GM18870 (cell line): ENCODE results near the gene FLNB.
A peak's percentile ranks its signal among the peaks of the same experiment; 100 is the strongest.

Experiments
- ATAC-seq: cut with Tn5 transposase; IDR thresholded peaks from one replicate; pipeline ENCODE4 v1.9.1; 2021; ENCODE audit warnings: moderate library complexity; ENCODE audit not compliant: unreplicated experiment

Gene FLNB

DNA sequence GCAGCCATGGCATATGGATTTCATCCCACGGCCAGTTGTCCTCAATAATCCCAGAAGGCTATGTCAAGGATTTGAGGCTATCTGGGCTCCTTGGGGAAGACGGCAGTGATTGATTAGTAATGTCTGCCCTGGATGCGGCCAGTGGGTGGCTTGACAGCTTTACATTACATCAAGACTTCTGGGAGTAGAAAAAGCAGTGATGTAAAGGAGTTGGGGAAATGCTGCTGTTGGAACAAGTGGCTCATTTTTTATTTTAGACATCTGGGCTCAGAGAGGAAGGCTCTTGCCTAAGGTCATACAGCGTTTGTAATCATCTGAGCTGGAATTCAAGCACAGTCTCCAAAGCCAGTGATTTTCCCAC lies 94.1 kb downstream of the FLNB start:
- no peak for ATAC-seq

DNA sequence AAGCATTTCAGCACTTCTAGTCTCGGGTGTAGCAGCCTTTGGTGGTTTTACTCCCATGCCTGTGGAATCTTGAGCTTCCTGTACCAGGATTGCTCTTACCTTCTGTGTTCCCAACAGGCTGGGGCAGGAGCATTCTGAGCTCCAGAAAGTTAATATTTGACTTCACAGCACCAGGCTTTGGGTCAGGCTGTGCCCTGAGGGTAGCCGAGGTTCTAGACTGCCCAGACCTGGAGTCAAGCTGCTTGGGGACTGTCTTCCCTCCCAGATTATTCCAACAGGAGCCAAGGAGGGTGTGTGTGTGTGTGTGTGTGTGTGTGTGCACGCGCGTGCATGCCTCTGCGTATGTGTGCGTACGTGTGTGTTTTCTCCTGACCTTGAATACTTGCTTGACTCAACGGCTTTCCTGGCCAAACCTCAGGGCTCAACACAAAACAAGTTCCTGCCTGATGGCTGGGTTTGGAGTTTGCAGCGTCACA lies 94.8 kb downstream of the FLNB start:
- no peak for ATAC-seq

DNA sequence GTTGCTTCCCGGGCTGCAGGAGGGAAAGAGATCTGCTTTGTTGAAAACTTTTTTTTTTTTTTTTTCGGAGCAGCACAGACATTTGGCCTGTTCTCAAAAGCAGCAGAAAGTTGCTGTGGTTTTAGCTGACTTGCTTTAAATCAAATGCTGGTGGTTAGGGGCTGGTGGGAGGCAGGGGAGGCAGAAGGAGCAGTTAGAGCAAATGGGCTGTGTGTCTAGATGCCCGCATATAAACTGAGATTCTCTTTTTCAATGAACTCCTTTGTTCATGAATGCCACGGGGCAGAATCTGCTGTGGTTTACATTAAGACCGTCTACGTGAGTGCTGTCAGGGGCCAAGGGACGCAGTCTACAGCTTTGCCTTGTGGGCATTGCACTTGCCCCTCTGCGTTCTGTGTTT lies 95.9 kb downstream of the FLNB start:
- ATAC-seq: no peak

DNA sequence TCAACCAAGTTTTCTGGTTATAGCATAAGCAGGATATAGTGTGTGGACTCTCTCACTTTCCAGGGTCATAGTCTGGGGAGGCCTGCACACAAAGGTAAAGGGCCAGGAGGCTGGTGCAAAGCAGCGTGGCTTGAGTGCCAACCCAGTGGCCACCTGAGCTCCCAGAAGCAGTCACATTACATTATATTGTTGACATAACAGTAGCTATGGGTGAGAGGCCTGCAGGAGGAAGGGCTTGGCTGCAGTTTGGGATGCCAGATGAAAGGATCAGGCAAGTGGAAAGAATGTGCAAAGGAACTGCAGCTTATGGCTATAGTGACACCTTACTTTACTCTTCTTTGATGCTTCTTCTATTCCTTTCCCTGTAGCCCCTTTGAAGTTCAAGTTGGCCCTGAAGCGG lies 96.5 kb downstream of the FLNB start:
- no peak for ATAC-seq

DNA sequence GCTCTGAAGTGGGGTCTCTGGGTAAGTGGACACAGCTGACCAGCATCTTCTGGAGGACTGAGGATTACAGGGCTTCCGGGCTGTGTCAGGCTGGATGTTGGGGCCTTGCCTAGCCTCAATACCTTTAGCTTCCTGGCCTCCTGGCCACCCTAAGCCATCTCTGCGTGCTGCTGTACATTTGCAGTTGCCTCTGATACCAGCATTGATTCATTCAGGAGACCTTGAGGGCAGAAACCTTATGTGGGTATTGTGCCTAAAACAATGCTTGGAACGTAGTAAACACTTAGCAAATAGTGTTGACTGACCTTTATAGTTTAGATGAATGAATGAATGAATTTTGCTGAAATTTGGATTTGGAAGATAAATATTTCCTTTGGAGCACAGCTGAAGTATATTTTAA lies 97.0 kb downstream of the FLNB start:
- ATAC-seq: no peak

DNA sequence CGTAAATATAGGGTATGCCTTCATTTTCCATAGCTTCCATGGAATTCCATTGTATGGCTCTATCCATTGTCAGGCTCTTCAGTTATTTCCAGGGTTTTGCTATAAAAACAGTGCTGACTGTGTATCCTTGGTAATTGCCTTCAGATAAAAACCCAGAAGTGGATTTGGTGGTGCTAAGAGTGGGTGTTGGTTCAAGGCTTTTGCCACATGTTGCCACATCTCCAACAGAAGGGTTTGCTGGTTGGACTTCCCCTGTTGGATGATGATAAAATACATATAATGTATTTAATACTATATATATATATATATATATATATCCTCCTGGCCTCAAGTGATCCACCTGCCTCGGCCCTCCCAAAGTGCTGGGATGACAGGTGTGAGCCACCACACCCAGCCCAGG lies 97.8 kb downstream of the FLNB start:
- no peak for ATAC-seq

DNA sequence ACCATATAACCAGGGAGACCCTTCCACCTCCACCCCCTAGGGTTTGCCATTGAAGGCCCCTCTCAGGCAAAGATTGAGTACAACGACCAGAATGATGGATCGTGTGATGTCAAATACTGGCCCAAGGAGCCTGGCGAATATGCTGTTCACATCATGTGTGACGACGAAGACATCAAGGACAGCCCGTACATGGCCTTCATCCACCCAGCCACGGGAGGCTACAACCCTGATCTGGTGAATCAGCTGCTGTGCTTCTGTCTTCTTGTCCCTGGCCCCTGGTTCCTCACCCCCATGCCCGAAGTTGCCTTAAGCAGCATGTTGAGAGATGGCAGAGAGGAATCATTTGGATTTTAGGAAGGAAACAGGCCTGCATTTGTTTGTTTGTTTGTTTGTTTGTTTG lies 98.4 kb downstream of the FLNB start:
- ATAC-seq: no peak

DNA sequence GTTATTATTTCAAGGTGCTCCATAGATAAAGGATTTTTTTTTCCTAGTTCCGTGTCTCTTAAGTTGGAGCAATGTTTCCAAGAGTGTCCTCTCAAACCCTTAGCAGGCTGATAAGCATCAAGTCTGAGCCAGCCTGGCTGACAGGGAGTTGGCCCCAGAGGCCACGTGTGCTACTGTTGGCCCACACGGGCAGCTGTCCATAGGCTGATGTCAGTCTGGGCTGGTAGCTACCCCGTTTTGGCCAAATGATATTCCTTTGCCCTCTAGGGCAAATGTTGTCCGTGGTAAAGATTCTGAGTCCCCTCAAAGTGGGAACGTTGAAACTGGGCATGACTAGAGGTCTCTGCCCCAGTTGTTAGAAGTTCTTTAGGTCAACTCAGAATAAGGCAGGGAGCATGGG lies 99.4 kb downstream of the FLNB start:
- no peak for ATAC-seq

DNA sequence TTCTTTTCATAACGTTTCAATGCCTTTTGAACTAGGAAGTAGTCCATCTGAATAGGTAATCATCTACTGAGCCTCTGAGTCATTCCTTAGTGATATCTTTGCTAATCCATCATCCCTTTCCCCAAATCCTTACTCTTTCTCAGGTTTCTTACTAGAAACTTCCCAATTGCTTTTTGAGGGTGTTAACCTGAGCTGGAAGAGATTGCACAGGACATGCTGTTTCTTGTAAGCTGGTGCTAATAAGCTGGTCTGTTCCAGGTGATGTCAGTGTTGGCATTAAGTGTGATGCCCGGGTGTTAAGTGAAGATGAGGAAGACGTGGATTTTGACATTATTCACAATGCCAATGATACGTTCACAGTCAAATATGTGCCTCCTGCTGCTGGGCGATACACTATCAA lies 101.5 kb downstream of the FLNB start:
- no peak for ATAC-seq

DNA sequence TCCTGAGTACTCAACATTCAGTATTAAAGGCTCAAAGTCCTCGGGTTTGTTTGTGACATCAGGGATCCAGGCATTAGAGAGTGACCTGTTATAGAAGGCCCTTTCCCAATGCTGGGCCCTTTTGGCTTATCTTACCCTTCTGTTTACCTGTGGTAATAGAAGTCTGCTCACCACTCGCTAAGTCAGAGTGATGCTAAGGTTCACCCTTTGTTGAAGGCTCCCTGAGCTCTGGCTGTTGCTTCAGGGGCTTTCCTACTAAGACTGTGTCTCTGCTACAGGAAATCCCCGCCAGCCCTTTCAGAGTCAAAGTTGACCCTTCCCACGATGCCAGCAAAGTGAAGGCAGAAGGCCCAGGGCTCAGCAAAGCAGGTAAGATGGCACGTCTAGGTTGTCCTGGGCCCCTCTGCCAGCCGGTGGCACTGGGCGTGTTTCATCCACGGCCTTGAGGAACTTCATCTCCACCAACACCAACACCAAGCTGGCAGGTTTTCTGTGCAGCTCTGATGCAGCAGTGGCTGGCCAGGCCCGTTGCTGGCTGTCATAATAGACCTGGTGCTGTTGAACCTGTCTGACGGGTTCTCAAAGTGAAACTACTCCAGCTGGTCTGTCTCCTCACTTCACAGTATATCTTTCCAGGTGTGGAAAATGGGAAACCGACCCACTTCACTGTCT lies 103.4 kb downstream of the FLNB start:
- peak; percentile 61 for ATAC-seq

DNA sequence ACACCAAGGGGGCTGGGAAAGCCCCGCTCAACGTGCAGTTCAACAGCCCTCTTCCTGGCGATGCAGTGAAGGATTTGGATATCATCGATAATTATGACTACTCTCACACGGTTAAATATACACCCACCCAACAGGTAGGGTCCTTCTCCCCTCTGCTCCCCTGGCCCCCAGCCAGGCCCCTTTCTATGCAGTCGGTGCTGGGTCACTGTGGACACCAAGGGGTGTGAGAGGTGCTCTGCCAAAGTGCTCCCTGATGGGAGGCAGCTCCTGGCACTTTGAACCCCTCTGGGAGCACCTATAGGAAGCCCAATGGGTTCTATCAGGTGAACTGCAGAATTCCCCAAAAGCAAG lies 103.9 kb downstream of the FLNB start:
- no peak for ATAC-seq

DNA sequence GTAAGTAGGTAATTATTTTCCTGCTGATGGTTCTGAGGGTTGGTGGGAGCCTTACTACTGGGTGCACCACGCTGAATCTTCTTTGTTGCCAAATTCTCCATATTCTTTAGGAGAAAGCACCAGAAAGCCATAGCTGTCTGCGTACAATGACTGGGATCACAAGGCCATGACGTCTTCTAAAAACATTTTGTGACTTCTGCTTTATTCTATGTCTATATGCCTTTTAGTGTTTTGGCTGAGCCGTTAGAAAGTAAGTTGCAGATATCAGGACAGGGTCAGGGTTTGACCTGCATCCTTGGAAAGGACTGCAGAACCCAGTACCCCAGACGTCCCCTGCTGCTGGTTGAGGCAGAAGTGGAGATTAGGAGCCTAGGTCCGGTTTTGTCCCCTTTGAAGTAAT lies 107.0 kb downstream of the FLNB start:
- ATAC-seq: no peak

DNA sequence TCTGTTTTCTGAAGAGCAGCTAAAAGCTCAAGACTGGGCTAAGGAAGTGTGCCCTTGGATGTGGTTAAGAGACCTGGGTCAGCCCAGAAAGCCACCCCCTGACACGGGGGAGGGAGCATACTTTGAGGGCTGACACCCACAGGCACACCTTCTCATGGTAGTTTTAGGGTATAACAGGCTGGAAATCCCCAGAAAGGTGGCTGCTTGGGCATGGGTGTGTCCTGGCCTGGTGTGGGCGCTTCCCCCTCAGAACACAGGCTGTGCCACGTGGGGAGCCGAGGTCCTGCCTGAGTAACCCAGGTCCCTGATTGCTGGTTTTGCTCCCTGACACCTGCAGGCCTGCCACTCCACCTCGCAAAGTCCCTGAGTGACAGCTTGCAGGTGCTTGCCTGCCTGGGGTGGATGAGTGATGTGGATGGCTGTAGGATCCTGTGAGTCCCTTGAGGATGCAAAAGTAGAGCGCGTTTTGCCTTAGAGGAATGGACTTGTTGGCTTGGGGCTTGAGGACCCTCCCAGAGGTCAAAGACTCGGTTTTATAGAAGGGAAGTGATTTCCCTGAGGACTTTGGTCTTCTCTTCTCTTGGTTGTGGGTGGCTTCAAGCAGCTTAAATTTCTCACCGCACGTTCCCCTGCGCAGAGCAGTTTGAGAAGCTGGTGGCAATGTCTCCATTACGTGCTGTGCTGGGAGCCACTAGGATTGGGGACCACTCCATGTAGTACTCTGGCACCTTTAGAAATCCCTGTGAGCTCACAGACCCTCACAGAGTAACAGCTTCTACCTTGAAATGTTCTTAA lies 108.1 kb downstream of the FLNB start:
- ATAC-seq: peak; percentile 52

DNA sequence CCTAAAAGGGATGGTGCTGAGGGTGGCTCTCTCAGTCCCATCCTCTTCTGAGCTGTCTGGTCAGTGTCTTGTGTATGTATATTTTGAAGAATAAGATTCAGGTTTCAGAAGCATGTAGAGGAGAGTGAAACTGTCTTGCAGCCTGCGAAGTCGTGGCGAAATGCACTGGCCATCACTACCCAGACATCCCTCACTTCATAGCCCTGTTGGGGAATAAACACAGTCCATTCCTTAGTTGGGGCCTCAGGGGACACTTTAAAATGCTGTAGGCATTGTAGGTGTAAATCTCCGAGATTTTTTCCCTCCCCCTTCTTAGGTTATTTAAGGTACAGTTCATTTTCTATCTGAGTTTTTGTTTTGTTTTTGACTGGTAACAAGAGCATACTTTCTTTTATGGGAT lies 108.8 kb downstream of the FLNB start:
- ATAC-seq: no peak

DNA sequence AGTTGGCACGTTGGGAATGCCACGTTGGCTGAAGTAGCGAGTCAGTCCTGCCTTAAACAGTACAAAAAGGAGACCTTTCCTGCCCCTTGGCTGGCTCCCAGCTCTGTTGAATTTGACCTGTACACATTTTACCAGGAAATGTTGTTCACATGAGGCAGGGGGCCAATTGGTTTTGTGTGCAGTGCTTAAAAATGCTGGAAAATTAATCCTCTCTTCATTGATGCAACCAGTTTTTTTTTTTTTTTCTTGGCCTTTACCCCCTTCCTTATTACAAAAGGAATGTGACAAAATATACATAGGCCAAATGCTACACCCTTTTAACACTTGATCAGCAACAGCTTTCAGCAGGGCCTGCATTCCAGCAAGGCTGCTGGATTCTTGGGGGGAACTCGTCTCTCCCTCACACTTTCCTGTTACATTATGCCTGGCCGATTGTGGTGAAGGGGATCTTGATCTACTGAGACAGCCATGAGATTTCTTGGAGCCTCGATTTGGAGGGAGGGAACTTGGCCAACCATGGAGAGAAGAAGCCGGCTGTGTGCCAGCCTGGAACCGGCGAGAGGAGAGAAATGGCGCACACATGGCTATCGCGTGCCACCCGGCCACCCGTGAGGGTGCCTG lies 109.4 kb downstream of the FLNB start:
- no peak for ATAC-seq

DNA sequence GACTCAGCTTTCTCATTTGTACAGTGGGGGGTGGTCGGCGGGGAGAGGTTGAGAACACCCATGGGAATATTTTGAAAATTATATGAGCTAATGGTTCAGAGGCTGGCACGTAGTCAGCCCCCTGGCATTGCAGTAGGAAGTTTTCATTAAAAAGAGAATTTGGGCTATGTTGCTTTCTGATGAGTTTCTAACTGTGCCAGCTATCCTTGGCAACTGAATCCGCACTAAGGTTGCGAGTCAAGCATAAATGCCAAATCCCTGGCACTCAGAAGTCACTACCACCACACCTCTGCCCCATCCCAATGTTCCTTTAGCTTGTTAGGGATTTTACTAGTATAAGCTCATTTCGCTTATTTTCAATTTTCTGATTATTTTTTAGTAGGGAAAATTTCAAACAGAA lies 111.0 kb downstream of the FLNB start:
- ATAC-seq: no peak

DNA sequence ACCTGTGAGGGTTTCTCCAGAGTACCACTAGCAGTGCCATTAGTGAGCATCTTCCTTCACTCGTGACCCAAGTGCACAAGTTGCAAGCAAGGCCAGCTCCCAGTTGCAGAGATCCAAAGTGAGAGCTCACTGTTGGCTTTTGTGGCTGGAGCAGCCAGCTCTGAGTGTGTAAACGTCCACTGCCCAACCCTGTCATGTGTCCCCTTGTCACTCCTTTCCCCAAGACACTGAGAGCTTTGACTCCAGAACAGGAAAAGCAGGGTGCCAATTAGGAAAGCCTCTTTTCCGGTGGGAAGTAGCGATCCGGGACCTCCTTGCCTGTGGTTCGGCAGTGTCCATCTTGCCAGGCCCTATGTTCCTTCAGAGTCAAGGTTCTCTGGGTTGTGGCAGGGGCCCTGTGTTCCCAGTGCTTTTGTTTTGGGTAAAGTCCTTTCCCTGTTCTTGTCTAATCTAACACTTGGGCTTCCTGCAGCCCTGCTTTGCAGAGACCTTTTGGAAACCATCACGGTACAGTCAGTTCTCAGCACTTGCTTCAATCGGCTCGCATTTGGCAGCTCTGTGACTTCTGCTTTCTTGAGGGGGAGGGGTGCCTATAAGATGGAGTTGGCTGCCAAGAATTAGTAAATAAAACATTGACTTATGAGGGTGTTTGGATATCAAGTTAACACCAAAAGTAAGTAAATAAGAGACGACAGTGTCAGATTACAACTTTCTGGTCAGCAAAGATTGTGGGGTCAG lies 112.0 kb downstream of the FLNB start:
- ATAC-seq: no peak

DNA sequence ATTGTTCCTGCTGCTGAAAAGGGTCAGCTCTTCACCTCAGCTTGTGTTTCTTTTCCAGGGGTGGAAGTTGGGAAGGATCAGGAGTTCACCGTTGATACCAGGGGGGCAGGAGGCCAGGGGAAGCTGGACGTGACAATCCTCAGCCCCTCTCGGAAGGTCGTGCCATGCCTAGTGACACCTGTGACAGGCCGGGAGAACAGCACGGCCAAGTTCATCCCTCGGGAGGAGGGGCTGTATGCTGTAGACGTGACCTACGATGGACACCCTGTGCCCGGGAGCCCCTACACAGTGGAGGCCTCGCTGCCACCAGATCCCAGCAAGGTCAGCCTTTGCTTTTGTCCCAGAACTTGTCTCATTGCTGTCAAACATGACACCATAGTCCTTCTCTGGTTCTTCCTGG lies 113.0 kb downstream of the FLNB start:
- no peak for ATAC-seq

DNA sequence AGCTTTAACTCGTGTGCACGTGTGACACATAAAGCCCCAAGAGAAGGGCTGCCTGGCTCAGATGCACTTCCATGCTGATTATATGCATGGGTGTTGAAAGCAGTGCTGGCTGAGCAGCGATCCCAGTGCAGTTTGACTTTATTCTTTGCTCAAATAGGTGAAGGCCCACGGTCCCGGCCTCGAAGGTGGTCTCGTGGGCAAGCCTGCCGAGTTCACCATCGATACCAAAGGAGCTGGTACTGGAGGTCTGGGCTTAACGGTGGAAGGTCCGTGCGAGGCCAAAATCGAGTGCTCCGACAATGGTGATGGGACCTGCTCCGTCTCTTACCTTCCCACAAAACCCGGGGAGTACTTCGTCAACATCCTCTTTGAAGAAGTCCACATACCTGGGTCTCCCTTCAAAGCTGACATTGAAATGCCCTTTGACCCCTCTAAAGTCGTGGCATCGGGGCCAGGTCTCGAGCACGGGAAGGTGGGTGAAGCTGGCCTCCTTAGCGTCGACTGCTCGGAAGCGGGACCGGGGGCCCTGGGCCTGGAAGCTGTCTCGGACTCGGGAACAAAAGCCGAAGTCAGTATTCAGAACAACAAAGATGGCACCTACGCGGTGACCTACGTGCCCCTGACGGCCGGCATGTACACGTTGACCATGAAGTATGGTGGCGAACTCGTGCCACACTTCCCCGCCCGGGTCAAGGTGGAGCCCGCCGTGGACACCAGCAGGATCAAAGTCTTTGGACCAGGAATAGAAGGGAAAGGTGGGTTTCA lies 114.9 kb downstream of the FLNB start:
- ATAC-seq: no peak

DNA sequence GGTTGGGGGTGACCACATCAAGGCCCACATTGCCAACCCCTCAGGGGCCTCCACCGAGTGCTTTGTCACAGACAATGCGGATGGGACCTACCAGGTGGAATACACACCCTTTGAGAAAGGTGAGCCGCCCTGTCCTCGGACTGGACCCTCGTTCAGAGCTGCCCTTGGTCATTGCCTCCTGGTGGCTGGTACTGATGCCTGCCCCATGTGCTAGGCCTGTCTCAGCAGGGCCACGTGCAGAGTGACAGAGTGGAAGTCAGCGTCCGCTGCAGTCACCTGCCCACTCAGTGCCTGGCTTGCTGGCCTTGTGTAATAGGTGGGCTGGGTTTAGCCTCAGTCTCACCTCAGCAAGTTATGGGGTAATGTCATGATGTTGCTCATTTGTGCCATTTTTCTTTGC lies 116.2 kb downstream of the FLNB start:
- ATAC-seq: no peak
